BJ (cell line): ENCODE measurements around the gene TCN2. TPM values are rescaled to one million over a fixed set of nuclear protein-coding genes. Genes with fewer than 3 reads are reported as not detected.
"Not testable (repeated sequence)": the region's sequence is repeated elsewhere in the genome, so short reads cannot be mapped to it uniquely, and the experiment has no call there.

Experiments
- CTCF ChIA-PET: fragments of 350-600 bp; formaldehyde crosslinking; extraction: SDS; loops from one replicate; lab custom pipeline; 2021; ENCODE audit warnings: antibody characterized with exemption, inconsistent platforms; lab: Yijun Ruan, JAX
- POLR2A ChIA-PET: fragments of 300-600 bp; sonication (Branson Sonifier 250); formaldehyde crosslinking; extraction: SDS; loops from one replicate; lab custom pipeline; 2021; ENCODE audit warnings: antibody characterized with exemption; lab: Charles Lee
- DNase-seq: peaks from one replicate; pipeline ENCODE4 v3.0.0-alpha.2; 2011; ENCODE audit warnings: low read depth
- H3K27me3 ChIP-seq: 2 replicates; pipeline ENCODE4 v1.6.0; 2011; ENCODE audit warnings: low read length; ENCODE audit not compliant: control insufficient read depth, insufficient read depth
- H3K36me3 ChIP-seq: 2 replicates; pipeline ENCODE4 v1.5.1; 2011; ENCODE audit warnings: low read length; ENCODE audit not compliant: control insufficient read depth, insufficient read depth
- H3K4me3 ChIP-seq: 2 replicates; pipeline ENCODE4 v1.5.1; 2011; ENCODE audit warnings: low read depth, mild to moderate bottlenecking, control low read depth, low read length
- CTCF ChIP-seq: IDR thresholded peaks from 2 replicates; pipeline ENCODE4 v1.5.1; 2011; ENCODE audit warnings: low read depth, mild to moderate bottlenecking, control low read depth, inconsistent platforms, low read length, moderate library complexity; ENCODE audit not compliant: insufficient read depth
- polyA plus RNA-seq: library from polyadenylated mRNA; depleted of rRNA; stranded (reverse); fragments of >200 nt; gene quantifications from 2 replicates; pipeline ENCODE4 v1.2.3, GENCODE V29; 2011

The TCN2 gene
- polyA plus RNA-seq, 1 experiment, result 15.8 TPM

GRCh38 chr22:30566125-30566524 lies 40.8 kb upstream of the TCN2 start:
- Histone ChIP-seq H3K4me3 (no peak overlapping the region), H3K36me3 (no peaks in the 10 kb centered on the region), H3K27me3 (peaks cover 10% of the 10 kb centered on the region)
- ChIA-PET CTCF (no interaction called here), POLR2A (no interaction called here)
- no peak for DNase-seq
- TF ChIP-seq CTCF, result no peak

GRCh38 chr22:30567277-30567676 lies 39.7 kb upstream of the TCN2 start:
- H3K36me3 ChIP-seq, POLR2A ChIA-PET, H3K4me3 ChIP-seq, CTCF ChIA-PET, H3K27me3 ChIP-seq, DNase-seq: not testable (repeated sequence)

- POLR2A ChIA-PET, result no interaction called here
- CTCF ChIA-PET, result no interaction called here
- DNase-seq, result no peak
- no peak overlapping the region for H3K4me3 ChIP-seq
- H3K27me3 ChIP-seq, result peaks cover 10% of the 10 kb centered on the region
- no peak for TF ChIP-seq CTCF
- no peaks in the 10 kb centered on the region for H3K36me3 ChIP-seq
Observed at GRCh38 chr22:30568137-30568805, 38.7 kb upstream of the TCN2 start.

- CTCF ChIA-PET, result interaction anchor here (0.6 kb wide), 1 partner anchor 147 kb away, joined by 3 read pairs; no protein-coding TSS in a partner anchor
- no peak for DNase-seq
- H3K4me3 ChIP-seq, result no peak overlapping the region
- POLR2A ChIA-PET, result no interaction called here
- H3K27me3 ChIP-seq, result peaks cover 10% of the 10 kb centered on the region
- no peak for TF ChIP-seq CTCF
- no peaks in the 10 kb centered on the region for H3K36me3 ChIP-seq
Observed at GRCh38 chr22:30569674-30570202, 37.2 kb upstream of the TCN2 start.

GRCh38 chr22:30572210-30572609 lies 34.8 kb upstream of the TCN2 start:
- H3K36me3 ChIP-seq, result peaks cover 10% of the 10 kb centered on the region
- POLR2A ChIA-PET, result no interaction called here
- TF ChIP-seq CTCF, result no peak
- CTCF ChIA-PET, result no interaction called here
- peaks cover 10% of the 10 kb centered on the region for H3K27me3 ChIP-seq
- no peak overlapping the region for H3K4me3 ChIP-seq
- DNase-seq, result no peak
